Nephron (organoid): ENCODE results near the gene HSPB2.

Experiments
- H3K27ac Mint-ChIP-seq, 3 experiments: 2 replicates each; pipeline ENCODE4 v1.8.0; 2020; ENCODE audit warnings: mixed read lengths in 3 of 3, mild to moderate bottlenecking in 2 of 3, moderate library complexity in 1 of 3
- H3K27me3 Mint-ChIP-seq: 2 replicates; pipeline ENCODE4 v1.8.0; 2021; ENCODE audit warnings: low read depth, mild to moderate bottlenecking, moderate library complexity, mixed read lengths
- H3K36me3 Mint-ChIP-seq: 2 replicates; pipeline ENCODE4 v1.8.0; 2020; ENCODE audit warnings: low read depth, mixed read lengths
- H3K4me1 Mint-ChIP-seq: 2 replicates; pipeline ENCODE4 v1.8.0; 2020; ENCODE audit warnings: mixed read lengths
- H3K4me3 Mint-ChIP-seq, 3 experiments: 2 replicates each; pipeline ENCODE4 v1.8.0; 2020; ENCODE audit warnings: mild to moderate bottlenecking in 3 of 3, mixed read lengths in 3 of 3, moderate library complexity in 2 of 3
- H3K9me3 Mint-ChIP-seq: 2 replicates; pipeline ENCODE4 v1.8.0; 2020; ENCODE audit warnings: mixed read lengths
- CTCF ChIP-seq, 3 experiments: fragments of 200-600 bp; sonication (generic); IDR thresholded peaks; one replicate each; pipeline ENCODE4 v1.5.0; 2021; ENCODE audit warnings: antibody characterized with exemption in 3 of 3; ENCODE audit not compliant: unreplicated experiment in 3 of 3

HSPB2 gene

GRCh38 chr11:111949519-111950426 is 37.2 kb downstream of the HSPB2 start:
- Mint-ChIP-seq H3K27me3 (no peaks in the 10 kb centered on the region), H3K4me3 (no peak overlapping the region), H3K4me1 (peaks cover 11% of the 10 kb centered on the region), H3K36me3 (peaks cover 29% of the 10 kb centered on the region), H3K9me3 (peaks cover 3% of the 10 kb centered on the region), H3K27ac (peak overlapping the region; percentile 21 to 52 (median 26))
- no peak for TF ChIP-seq CTCF (IDR thresholded peaks at IDR 0.05; ENCODE audit: unreplicated experiment in 3 of 3)

GRCh38 chr11:111951565-111951964 is 39.0 kb downstream of the HSPB2 start:
- H3K27me3 Mint-ChIP-seq, result no peaks in the 10 kb centered on the region
- H3K9me3 Mint-ChIP-seq, result peaks cover 3% of the 10 kb centered on the region
- no peak overlapping the region for H3K4me3 Mint-ChIP-seq
- H3K36me3 Mint-ChIP-seq, result peaks cover 25% of the 10 kb centered on the region
- peaks cover 8% of the 10 kb centered on the region for H3K4me1 Mint-ChIP-seq
- TF ChIP-seq CTCF (IDR thresholded peaks at IDR 0.05; ENCODE audit: unreplicated experiment in 3 of 3), result no peak
- H3K27ac Mint-ChIP-seq, result no peak overlapping the region

GRCh38 chr11:111954154-111954553 is 41.6 kb downstream of the HSPB2 start:
- H3K4me1 Mint-ChIP-seq, result peaks cover 15% of the 10 kb centered on the region

GRCh38 chr11:111957663-111958444 is 45.3 kb downstream of the HSPB2 start:
- Mint-ChIP-seq H3K4me3 (no peak overlapping the region), H3K9me3 (no peaks in the 10 kb centered on the region), H3K4me1 (peaks cover 13% of the 10 kb centered on the region), H3K27me3 (peaks cover 5% of the 10 kb centered on the region), H3K36me3 (peaks cover 18% of the 10 kb centered on the region), H3K27ac (peak overlapping the region in 1 of 3 experiments; percentile 1)
- TF ChIP-seq CTCF (IDR thresholded peaks at IDR 0.05; ENCODE audit: unreplicated experiment in 3 of 3), result no peak

More at GRCh38 chr11:111954154-111954553, 41.6 kb downstream of the HSPB2 start:
- TF ChIP-seq CTCF (IDR thresholded peaks at IDR 0.05; ENCODE audit: unreplicated experiment in 3 of 3), result no peak
- H3K27ac Mint-ChIP-seq, result no peak overlapping the region
- H3K27me3 Mint-ChIP-seq, result no peaks in the 10 kb centered on the region
- H3K36me3 Mint-ChIP-seq, result peaks cover 32% of the 10 kb centered on the region
- H3K4me3 Mint-ChIP-seq, result no peak overlapping the region
- peaks cover 3% of the 10 kb centered on the region for H3K9me3 Mint-ChIP-seq

GRCh38 chr11:111960916-111961315 is 48.4 kb downstream of the HSPB2 start:
- Mint-ChIP-seq H3K4me3 (no peak overlapping the region), H3K27me3 (peaks cover 5% of the 10 kb centered on the region), H3K36me3 (peaks cover 26% of the 10 kb centered on the region), H3K9me3 (no peaks in the 10 kb centered on the region), H3K27ac (peak overlapping the region in 1 of 3 experiments; percentile 35), H3K4me1 (peaks cover 19% of the 10 kb centered on the region)
- TF ChIP-seq CTCF (IDR thresholded peaks at IDR 0.05; ENCODE audit: unreplicated experiment in 3 of 3), result no peak
